NT2/D1 (cell line): ENCODE data around the gene DNMT3B.

Experiments
- SUZ12 ChIP-seq: IDR thresholded peaks from 2 replicates; pipeline ENCODE4 v1.6.1; 2011; ENCODE audit not compliant: insufficient read length, insufficient read depth; ENCODE audit errors: extremely low read depth
- YY1 ChIP-seq: IDR thresholded peaks from 2 replicates; pipeline ENCODE4 v1.6.1; 2011; ENCODE audit not compliant: insufficient read length, insufficient read depth
- ZNF274 ChIP-seq: IDR thresholded peaks from 2 replicates; pipeline ENCODE4 v1.6.1; 2011; ENCODE audit warnings: mild to moderate bottlenecking, low read depth, low read length

DNA sequence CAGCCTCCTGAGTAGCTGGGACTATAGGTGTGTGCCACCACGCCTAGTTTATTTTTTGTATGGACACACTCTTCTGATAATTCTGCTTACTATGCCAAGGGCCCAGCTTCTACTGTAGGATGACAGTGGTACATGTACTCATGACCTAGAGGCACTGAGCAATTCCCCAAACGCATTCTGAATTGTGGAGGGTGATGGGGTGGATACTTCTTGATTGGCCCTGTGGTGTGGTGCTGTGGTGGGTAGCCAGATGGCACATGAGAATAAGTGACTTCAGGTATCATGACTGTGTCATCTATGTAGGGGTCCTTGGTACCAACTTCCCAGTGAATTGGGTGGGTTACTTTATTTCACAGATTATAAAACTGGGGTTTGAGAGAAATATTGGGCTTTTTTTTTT is 11.0 kb downstream of the DNMT3B start:
- TF ChIP-seq YY1 (no peak), ZNF274 (no peak), SUZ12 (no peak)
